ENCODE data around the gene AKAP1.

The AKAP1 gene

GRCh38 chr17:57044976-57045867 is 39.8 kb upstream of the AKAP1 start:
- no peak for TF ChIP-seq CTCF (IDR thresholded peaks at IDR 0.05; ENCODE audit: low read depth, low read length, missing control alignments)
- no peak for DNase-seq (ENCODE audit: extremely low read depth, low read depth)
- no peak overlapping the region for H3K4me3 ChIP-seq (replicated peaks; ENCODE audit: low read depth, low read length)

DNA sequence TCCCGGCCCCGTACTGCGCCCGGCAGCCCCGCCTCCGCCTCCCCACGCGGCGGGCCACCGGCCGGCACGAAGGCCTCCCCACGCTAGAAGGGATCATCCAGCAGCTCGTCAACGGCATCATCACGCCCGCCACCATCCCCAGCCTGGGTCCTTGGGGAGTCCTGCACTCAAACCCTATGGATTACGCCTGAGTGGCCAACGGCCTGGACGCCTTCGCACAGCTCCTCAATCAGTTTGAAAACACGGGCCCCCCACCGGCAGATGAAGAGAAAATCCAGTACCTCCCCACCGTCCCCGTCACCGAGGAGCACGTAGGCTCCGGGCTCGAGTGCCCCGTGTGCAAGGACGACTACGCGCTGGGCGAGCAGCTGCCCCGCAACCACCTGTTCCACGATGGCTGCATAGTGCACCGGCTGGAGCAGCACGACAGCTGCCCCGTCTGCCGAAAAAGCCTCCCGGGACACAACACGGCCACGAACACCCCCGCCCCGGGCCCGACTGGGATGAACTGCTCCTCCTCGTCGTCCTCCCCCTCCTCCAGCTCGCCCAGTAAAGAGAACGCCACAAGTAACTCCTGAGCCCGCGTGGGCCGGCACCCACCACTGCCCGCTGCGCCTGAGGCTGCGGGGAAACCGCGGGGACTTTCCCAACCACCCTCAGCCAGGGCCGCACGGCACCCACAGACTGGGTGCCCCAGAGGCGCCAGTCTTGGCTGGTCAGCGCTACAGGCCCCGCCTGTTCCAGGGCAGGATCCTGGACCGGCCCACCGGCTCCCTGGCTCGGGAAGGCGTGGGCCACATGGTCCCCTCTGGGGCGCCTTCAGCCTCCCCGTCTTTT is 39.0 kb upstream of the AKAP1 start:
- TF ChIP-seq CTCF (IDR thresholded peaks at IDR 0.05; ENCODE audit: low read depth, low read length, missing control alignments): no peak
- no peak overlapping the region for H3K4me3 ChIP-seq (replicated peaks; ENCODE audit: low read depth, low read length)
- DNase-seq (ENCODE audit: extremely low read depth, low read depth): no peak

- no peak for TF ChIP-seq CTCF (IDR thresholded peaks at IDR 0.05; ENCODE audit: low read depth, low read length, missing control alignments)
- H3K4me3 ChIP-seq (replicated peaks; ENCODE audit: low read depth, low read length): no peak overlapping the region
Observed at GRCh38 chr17:57046749-57047148, 38.3 kb upstream of the AKAP1 start.

DNA sequence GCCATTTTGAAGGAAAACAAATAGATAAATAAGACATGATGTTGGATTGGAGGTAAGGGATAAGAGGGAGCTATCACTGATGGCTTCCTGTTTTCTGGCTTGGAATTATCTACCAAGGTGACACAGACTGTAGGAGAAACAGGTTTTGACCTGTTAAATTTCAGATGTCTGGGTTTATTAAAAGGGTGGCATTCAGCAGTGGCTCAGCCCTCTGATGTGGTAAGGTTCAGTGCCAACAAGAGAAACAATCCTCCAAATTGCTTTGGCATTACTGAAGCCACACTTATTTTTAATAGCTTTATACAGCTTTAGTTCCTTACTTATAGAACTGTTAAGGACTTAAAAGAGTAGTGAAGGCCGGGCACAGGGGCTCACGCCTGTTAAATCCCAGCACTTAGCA is 37.0 kb upstream of the AKAP1 start:
- TF ChIP-seq CTCF (IDR thresholded peaks at IDR 0.05; ENCODE audit: low read depth, low read length, missing control alignments): no peak
- DNase-seq (ENCODE audit: extremely low read depth, low read depth): no peak
- H3K4me3 ChIP-seq (replicated peaks; ENCODE audit: low read depth, low read length): no peak overlapping the region

More at GRCh38 chr17:57046749-57047148, 38.3 kb upstream of the AKAP1 start:
- no peak for DNase-seq (ENCODE audit: extremely low read depth, low read depth)

- no peak for DNase-seq (ENCODE audit: extremely low read depth, low read depth)
- no peak for TF ChIP-seq CTCF (IDR thresholded peaks at IDR 0.05; ENCODE audit: low read depth, low read length, missing control alignments)
- H3K4me3 ChIP-seq (replicated peaks; ENCODE audit: low read depth, low read length): no peak overlapping the region
Observed at GRCh38 chr17:57050306-57050705, 34.7 kb upstream of the AKAP1 start.

DNA sequence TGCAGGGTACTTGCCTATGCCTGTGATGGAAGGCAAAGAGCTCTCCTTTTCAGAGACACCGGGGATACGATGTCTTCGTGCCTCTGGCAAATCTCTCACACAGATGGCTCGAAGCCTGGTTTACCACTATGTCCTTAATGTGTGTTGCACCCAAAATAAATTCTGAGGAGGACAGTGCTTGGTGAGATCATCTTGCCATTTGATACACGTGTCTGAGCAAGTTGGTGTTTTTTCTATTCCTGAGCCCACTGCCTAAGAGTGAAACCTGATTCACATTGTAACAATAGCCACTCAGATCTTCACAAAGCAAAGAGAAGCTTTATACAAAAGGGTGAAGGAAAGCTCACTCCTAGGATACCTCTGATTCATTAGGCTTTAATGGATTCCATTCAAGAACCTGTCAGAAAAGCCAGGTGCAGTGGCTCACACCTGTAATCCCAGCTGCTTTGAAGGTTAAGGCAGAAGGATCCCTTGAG is 33.1 kb upstream of the AKAP1 start:
- DNase-seq (ENCODE audit: extremely low read depth, low read depth): no peak
- H3K4me3 ChIP-seq (replicated peaks; ENCODE audit: low read depth, low read length): no peak overlapping the region
- no peak for TF ChIP-seq CTCF (IDR thresholded peaks at IDR 0.05; ENCODE audit: low read depth, low read length, missing control alignments)

Data from HFF-Myc (cell line).